Hepatocyte (in vitro differentiated cells): ENCODE data around the gene ABCC9.

Source experiments
- CTCF ChIP-seq: fragments of 200-600 bp; sonication (generic); IDR thresholded peaks from 2 replicates; pipeline ENCODE4 v1.5.1; 2016; ENCODE audit warnings: antibody characterized with exemption, mild to moderate bottlenecking; ENCODE audit not compliant: poor library complexity
- EZH2phosphoT487 ChIP-seq: fragments of 200-600 bp; sonication (generic); IDR thresholded peaks from one replicate; pipeline ENCODE4 v1.6.1; 2018; ENCODE audit warnings: antibody characterized with exemption, mild to moderate bottlenecking, low read depth, moderate library complexity; ENCODE audit not compliant: unreplicated experiment, severe bottlenecking

- no peak for TF ChIP-seq CTCF
- no peak for TF ChIP-seq EZH2phosphoT487
These were observed 132.1 kb downstream of the ABCC9 start for GRCh38 chr12:21809100-21809499.
